ENCODE data around the gene CLDN6. TPM values are rescaled to one million over a fixed set of nuclear protein-coding genes. Genes with fewer than 3 reads are reported as not detected.

CLDN6 gene
- total and polyA plus RNA-seq, 9 of the 15 experiments (the other 6 are each of a cell fraction or from before 2014, with no cell fraction given) = 0.22 to 0.75 (median 0.38) TPM; not detected in 3

DNA sequence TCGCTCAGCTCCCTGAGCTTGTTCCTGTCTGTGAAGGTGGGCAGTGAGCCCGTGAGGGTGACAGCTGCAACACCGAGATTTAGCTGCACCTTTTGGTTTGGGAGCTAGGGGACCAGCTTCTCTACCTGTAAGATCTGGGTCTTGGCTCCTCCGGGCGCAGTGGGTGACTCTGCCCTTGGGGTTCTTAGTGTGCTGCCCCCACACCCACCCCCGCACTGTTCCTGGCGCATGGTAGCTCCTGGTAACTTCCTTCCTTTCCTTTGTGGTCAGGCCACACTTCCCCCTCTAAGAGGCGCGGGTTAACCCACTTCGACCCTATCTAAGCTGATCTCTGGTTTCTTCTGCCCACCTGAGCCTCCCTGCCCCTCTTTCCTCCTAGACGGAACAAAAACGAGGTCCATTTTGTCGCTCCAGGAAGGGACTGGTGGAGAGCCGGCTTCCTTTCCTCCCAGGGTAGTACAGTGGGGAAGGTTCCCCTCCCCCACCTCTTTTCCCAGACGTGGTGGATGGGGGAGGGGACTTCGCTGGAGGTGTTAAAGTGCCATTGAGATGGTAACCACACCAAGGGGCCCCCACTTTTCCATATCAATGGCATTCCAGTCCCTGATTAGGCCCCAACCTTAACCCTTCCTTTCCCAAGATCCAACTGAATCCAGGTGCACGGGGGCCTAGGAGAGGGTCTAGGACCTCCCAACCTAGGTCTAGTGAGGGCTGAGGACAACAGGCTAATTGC is 9.9 kb downstream of the CLDN6 start (continued):
- TF ChIP-seq CHD7 (IDR thresholded peaks at IDR 0.05; ENCODE audit: low read depth, low read length) (no peak), IRF1 (CRISPR knock-in tag; IDR thresholded peaks at IDR 0.05; ENCODE audit: borderline replicate concordance) (no peak), DMBX1 (CRISPR knock-in tag; IDR thresholded peaks at IDR 0.05; ENCODE audit: borderline replicate concordance) (0 out of 2 replicates have a peak, but pooled peaks have one; percentile 28), NR4A1 (CRISPR knock-in tag; IDR thresholded peaks at IDR 0.05) (no peak), NR4A1 (tag; IDR thresholded peaks at IDR 0.05) (peak; percentile 48), E2F3 (CRISPR knock-in tag; IDR thresholded peaks at IDR 0.05) (no peak), MECOM (CRISPR knock-in tag; IDR thresholded peaks at IDR 0.05) (no peak), POLR3A (IDR thresholded peaks at IDR 0.05; ENCODE audit: borderline replicate concordance, extremely low read depth, insufficient read depth, insufficient read length) (no peak), PRPF4 (IDR thresholded peaks at IDR 0.05; ENCODE audit: insufficient read depth, low read depth, low read length, poor library complexity, severe bottlenecking) (no peak), TOE1 (IDR thresholded peaks at IDR 0.05; ENCODE audit: borderline replicate concordance) (peak; percentile 44; the same call in 1 of the 2 replicates), TOE1 (CRISPR knock-in tag; IDR thresholded peaks at IDR 0.05; ENCODE audit: borderline replicate concordance, low read depth) (no peak), ZKSCAN8 (CRISPR knock-in tag; IDR thresholded peaks at IDR 0.05) (no peak), EWSR1 (IDR thresholded peaks at IDR 0.05; ENCODE audit: borderline replicate concordance, low read depth, partially characterized antibody) (no peak), CC2D1A (IDR thresholded peaks at IDR 0.05) (no peak)

Data from K562 (cell line).